NB4 (cell line): ENCODE results near the gene CYTH1.

Experiments
- TF ChIP-seq, protein P1 (sequence below): IDR thresholded peaks from one replicate; pipeline ENCODE4 v1.5.1; 2012; ENCODE audit warnings: low read depth, low read length
- TF ChIP-seq, protein P2 (sequence below): IDR thresholded peaks from 2 replicates; pipeline ENCODE4 v1.6.1; 2011; ENCODE audit warnings: low read depth, low read length

DNA sequence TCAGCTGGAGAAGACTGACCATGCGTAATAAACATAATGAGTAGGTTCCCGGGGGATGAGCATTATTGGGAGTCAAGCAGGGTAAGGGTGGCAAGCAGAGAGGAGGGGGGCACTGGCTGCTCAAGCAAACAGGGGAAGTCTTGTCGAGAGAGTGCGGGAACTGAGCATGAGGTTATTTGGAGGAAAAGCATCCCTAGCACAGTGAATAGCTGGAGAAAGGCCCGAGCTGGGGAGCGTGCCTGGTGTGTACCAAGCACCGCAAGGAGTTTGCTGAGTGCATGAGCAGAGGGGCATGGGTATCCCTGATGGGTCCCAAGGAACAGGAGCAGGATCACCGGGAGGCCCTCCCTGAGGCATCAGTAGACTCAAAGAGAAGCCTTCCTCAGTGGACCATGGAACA is 17.2 kb downstream of the CYTH1 start:
- TF ChIP-seq, protein P1, sequence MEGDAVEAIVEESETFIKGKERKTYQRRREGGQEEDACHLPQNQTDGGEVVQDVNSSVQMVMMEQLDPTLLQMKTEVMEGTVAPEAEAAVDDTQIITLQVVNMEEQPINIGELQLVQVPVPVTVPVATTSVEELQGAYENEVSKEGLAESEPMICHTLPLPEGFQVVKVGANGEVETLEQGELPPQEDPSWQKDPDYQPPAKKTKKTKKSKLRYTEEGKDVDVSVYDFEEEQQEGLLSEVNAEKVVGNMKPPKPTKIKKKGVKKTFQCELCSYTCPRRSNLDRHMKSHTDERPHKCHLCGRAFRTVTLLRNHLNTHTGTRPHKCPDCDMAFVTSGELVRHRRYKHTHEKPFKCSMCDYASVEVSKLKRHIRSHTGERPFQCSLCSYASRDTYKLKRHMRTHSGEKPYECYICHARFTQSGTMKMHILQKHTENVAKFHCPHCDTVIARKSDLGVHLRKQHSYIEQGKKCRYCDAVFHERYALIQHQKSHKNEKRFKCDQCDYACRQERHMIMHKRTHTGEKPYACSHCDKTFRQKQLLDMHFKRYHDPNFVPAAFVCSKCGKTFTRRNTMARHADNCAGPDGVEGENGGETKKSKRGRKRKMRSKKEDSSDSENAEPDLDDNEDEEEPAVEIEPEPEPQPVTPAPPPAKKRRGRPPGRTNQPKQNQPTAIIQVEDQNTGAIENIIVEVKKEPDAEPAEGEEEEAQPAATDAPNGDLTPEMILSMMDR: no peak
- TF ChIP-seq, protein P2, sequence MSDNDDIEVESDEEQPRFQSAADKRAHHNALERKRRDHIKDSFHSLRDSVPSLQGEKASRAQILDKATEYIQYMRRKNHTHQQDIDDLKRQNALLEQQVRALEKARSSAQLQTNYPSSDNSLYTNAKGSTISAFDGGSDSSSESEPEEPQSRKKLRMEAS: no peak
